ENCODE measurements around the gene NEBL.

Gene NEBL

DNA sequence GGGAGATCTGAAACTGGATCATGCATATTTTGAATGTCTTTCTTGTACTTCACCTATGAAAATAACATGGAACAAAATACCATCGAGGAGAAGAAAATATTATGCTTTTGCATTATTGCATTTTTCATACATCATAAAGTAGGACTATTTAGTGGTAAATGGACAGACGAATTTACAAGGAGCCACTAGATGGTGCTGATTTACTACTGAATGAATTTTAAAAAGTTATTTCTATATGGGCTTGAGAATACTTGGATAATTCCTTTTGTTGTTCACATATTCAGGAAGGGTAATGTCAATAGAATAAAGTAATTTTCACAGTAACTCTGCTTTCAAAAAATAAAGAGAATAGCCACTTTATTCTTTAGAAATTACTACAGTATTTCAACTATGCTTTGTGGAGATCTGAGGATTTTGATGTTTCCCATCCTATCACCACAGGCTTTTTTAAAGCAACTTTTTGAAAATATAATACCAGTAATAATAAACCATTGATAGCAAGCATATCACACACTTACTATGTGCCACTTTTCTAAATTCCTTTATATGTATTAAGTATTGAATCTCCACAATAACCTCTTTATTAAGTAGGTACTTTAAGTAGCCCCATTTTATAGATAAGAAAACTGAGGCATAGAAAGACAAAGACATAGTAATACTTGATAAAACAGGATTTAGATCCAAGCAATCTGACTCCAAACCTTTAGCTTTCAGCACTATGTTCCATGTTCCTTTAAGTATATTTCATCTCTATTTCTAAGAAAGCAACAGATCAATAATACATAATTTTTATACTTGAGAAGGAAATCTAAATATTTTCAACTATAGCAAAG lies 38.6 kb downstream of the NEBL start:
- DNase-seq (ENCODE audit: low spot score) = peak; percentile 76

DNA sequence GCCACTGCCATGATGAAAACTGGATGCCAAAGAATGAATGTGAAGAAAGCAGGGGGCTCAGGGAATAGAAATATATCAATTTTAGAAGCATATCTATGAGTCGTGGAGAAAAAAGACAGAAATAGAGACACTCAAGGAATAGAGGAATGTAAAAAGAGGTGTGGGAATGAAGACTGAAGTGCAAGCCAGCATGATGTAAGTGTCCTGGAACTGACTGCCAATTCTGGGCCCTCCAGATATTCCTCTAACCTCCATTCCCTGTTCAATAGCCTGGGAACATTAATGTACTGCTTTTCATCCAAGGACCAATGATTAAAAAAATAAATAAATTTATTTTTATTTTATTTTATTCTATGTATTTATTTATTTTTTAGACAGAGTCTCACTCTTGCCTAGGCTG lies 40.6 kb downstream of the NEBL start:
- DNase-seq (ENCODE audit: low spot score) = no peak

DNA sequence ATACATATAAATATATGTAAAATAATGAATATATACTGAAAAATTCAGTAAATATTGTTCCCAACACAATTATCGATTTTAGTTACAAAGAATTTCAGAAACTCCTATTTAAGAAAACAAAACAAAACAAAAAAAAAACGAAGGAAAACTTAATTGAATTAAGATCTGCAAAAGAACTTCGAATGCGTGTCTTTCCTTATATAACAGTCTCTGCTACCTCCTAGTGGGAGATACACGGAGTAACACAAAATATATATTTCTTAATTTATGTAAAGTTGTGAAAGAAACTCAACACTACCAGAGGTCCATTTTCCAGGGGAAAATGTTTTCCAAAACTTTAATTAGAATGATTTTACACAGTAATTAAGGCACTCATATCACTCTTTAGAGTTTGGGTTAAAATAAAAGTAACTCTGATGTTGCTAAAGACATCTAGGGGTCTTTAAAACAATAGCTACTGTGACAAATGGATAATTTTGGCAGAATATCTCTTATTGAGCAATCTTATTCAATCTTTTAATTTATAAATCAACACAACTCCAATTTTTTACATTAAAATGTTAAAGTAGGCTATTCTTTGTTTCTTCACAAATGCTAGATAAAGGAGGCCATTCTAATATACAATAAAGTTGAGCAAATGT lies 41.6 kb downstream of the NEBL start:
- no peak for DNase-seq (ENCODE audit: low spot score)

DNA sequence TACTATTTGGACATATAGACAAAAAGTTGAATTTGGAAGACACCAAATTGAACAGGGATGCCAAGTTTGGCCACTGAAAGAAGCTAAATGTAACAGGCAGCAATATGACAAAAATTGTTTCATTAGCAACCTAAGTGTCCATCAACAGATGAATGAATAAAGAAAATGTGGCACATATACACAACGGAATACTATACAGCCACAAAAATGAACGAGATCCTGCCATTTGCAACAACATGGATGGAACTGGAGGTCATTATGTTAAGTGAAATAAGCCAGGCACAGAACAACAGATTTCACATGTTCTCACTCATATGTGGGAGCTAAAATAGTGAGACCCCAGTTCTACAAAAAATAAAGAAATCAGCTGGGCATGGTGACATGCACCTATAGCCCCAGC lies 43.8 kb downstream of the NEBL start:
- no peak for DNase-seq (ENCODE audit: low spot score)

DNA sequence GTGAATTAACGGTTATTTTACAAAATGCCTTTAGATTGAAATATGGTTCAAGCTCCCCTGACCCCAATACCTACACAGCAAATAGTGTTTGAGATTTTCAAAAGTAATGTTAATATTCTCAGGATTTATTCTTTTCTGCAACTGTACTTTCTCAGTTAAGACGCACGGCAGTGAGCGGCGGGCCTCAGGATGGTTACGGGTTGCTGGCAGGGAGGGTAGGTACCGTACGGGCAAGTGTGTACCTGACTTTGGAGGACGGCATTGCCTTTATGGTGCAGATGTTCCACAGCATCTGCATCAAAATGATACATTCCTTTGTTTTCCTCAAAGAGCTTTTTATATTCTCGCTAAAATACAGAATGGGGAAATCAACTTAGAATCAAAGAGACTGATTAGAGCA lies 44.8 kb downstream of the NEBL start:
- DNase-seq (ENCODE audit: low spot score) = no peak

DNA sequence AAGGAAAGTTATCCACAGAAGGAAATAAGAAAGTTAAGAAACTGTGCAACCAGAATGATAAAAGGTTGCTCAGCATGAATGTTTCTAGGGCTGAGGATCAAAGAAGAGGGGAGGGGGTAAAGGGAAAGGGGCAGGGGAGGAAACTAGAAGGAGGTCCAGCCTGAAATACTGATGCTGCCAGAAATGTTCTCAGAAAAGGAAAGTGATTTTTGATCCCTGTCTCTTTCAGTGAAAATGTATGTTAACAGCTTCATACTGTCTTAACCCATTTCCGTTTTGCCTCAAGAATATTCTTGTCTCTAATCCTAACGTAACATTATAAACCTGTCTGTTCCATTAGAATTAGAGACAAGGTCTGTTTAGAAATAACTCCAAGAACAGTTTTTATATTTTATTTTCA lies 49.6 kb downstream of the NEBL start:
- DNase-seq (ENCODE audit: low spot score) = no peak

DNA sequence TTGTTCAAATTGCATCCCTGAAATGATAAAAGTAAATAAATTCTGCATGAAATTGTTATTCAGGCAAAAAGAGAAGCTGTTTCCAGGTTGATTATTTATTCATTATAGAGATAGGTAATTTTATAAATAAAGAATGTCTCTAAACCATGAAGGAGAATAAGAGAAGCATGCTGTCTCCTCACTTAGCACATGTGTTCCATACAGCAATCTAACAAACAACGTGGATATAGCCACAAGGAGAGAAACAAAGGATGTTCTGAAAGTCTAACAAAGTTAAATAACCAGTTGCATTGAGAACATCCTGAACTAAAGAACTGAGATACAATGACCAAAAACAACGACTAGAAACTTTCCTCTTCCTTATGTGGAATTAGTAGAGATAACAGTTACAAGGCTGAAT lies 50.8 kb downstream of the NEBL start:
- no peak for DNase-seq (ENCODE audit: low spot score)

DNA sequence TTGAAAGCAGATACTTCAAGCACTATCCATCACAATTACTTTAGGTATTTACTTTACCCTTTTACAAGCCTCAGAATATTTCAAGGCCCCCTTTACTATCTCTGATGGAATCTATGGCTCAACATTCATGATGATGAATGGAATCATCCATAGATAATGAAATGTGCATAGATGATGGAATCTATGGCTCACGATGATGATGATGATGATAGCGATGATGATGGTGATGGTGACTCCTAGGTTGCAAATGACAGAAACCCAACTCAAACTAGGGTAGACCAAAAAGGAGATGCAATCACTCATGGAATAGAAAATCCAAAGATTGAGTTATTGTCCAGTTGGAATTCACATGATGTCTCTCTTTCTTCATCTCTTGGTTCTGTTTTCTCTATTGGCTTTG lies 55.7 kb downstream of the NEBL start:
- DNase-seq (ENCODE audit: low spot score) = no peak

DNA sequence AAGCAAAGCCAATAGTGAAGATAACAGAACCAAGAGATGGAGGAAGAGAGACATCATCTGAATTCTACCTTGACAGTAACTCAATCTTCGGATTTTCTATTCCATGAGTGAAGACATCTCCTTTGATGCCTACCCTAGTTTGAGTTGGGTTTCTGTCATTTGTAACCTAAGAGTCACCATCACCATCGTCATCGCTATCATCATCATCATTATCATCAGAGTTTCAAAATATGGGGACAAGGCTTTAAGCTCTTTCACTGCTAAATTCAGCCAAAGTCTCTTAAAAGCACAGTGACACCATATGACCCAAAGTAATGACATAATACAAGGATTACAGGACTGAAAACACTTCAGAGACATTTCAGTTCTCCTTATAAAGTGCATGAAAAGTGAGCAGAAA lies 57.2 kb downstream of the NEBL start:
- no peak for DNase-seq (ENCODE audit: low spot score)

DNA sequence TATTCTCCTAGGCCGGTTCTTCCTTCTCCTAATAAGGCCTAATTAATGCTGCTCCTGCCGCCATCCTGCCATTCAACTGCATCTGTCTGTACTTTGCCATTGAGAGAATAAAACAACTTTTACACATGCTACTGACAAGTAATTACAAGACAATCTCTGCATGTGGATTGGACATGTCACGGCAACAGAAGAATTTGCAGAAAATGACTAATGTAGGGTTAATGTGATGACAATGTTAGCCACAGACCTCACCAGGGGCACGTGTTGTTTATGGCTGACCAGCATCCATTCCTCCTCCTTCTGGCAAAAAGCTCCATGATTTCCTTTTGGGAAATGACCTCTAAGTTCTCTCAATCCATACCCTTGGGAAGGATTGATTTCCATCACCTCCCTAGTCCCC lies 58.0 kb downstream of the NEBL start:
- DNase-seq (ENCODE audit: low spot score) = no peak

DNA sequence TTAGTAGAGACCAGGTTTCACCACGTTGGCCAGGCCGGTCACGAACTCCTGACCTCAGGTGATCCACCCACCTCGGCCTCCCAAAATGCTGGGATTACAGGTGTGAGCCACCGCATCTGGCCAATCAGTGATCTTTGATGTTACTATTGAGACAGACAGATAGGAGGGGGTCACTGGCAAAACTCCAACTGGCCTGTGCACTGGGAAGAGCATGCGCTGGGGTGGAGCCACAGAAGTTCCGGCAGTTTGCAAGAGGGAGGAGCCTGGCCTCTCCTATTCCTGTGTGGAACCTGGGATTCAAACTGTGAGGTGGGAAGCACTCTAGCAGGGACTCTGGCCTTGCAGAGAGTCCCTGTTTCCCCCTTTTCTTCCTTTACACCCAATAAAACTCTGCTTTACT lies 60.7 kb downstream of the NEBL start:
- no peak for DNase-seq (ENCODE audit: low spot score)

DNA sequence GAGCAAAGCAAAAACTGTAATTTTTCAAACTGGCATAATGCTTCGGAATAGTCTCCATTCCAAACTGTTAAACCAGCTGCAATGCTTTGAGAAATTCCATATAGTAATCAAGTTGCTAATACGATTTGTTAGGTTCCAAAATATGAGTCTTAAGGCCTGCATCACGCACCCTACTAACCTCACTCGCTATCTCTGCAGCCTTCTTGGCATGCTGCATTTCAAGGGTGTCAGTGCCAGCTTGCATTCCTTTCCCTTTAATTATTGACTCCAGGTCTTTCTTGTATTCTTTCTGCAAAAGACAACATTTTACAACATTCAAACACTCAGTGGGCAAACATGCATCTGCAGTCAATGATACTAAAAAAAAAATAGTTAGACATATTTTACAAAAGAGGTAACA lies 61.8 kb downstream of the NEBL start:
- DNase-seq (ENCODE audit: low spot score) = no peak

DNA sequence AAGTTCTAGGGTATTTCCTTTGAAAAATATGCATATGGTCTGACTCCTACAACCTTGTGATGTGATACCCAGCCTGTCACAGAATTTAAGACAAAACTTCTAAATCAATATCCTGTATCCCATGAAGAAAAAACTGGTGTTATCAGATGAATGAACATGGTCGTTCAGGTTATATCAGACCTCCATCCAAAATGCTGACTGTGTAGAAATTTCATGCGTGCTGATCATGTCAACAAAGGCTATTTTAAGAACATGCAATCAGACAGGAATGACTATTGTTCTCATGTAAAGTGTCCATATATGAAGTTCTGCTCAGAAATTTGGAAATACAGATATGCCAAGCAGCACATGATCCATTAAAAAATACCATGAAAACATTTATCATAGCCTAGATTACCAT lies 62.3 kb downstream of the NEBL start:
- DNase-seq (ENCODE audit: low spot score) = no peak

DNA sequence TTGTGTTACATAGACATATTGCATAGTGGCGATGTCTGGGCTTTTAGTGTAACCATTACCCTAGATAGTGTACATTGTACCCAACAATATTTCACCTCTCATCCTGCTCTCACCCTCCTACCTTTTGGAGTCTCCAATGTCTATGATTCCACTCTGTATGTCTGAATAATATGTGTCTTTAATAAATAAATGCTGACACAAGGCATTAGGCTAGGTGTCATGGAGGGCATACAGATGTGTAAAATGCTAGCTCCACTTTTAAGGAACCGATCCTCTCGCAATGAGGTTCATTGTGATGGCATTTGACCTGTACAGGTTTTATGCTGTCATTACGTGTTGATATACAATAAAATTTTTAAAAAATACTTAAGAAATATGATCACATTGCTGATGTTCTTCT lies 74.3 kb downstream of the NEBL start:
- DNase-seq (ENCODE audit: low spot score) = no peak

DNA sequence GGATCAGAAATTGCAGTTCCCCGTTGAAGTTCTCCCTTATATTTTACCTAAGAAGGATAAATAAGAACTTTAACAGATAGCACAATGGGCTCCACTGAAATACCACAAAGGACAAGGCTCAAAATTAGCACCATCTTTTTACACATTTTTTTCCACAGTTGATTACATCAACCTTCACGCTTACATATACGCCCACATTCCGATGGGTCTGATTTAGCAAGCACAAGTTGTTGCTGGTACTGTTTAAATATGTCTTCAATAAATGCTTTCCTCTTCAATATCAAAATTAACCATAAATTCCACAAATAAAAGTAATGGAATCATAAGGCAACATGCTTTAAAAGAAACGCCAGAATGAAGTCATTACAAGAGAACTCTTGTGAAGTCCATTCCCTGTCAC lies 79.5 kb downstream of the NEBL start:
- DNase-seq (ENCODE audit: low spot score) = no peak

DNA sequence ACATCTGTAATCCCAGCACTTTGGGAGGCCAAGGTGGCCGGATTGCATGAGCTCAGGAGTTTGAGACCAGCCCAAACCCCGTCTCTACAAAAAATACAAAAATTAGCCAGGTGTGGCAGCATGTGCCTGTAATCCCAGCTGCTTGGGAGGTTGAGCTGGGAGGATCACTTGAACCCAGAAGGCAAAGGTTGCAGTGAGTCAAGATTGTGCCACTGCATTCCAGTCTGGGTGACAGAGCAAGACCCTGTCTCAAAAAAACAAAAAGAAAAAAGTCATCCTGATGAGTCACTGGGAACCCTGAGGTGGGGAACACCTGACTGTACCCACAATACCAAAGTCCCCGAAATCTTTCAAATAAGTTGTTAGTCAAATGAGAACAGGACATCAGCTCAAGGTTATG lies 80.0 kb downstream of the NEBL start:
- DNase-seq (ENCODE audit: low spot score) = no peak

DNA sequence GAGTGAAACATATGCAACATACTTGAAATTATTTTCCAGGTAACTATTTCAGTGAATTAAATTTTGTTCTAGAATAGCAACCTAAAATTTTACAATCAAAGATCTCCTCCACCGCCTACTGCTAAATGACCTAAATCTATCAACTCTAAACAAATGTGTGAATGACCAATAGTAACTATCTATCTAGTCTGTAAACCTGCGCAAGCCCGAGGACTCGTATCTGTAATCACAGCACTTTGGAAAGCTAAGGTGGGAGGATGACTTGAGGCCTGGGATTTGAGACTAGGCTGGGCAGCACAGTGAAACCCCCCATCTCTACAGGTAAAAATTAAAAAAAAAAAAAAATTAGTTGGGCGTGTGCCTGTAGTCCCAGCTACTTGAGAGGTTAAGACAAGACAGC lies 83.0 kb downstream of the NEBL start:
- peak; percentile 67 for DNase-seq (ENCODE audit: low spot score)

DNA sequence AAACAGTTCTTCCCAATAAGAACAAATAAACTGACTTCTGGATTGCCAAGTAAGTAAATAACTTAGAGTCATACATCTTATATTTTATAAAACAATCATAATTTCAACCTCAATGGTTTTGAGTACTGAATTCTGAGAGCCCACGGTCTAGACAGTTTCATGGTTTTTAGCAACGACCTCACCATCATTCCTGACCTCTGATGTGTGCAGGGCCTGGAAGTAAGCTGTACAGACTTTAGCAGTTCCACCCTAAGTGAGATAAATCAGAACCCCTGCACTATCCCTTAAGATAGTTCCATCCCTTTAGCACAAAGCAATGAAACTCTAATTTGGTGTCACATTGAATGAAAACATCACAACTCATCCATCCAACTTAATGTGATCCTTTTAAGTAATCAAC lies 86.0 kb downstream of the NEBL start:
- DNase-seq (ENCODE audit: low spot score) = no peak

DNA sequence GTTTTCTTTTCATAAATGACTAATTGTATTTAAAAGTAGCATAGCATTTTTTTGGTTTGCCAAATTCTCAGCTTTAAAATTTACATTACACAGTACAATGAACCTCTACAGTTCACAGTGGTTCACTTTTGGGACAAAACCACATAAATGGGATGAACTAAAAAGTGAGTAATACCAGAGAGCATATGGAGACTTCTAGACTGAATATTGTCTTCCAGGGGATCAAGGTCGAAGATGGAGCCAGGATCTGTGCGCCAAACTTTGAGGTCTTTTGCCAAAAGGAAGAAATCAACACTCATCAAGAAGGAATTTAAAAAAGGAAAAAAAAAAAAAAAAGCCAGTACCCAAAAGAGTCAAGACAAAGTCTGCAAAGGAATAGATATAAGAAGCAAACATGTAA lies 87.5 kb downstream of the NEBL start:
- DNase-seq (ENCODE audit: low spot score) = no peak

DNA sequence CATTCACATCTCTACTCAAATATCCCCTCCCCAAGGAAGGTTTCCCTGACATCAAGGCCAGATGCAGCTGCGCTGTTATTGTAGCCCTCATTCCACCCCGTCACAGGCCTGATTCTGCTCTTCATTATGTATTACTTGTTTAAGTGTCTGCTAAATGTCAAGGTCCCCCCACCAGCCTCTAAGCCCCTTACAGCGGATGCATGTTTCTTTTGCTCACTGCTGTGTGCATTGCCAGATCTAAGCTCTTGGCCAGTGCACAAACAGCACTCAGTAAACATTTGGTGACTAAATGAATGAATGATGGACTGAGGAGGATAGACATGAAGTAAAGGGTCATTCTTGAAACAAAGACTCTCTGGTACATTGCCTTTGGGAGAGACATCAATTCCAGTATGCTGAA lies 90.6 kb downstream of the NEBL start:
- DNase-seq (ENCODE audit: low spot score) = no peak

DNA sequence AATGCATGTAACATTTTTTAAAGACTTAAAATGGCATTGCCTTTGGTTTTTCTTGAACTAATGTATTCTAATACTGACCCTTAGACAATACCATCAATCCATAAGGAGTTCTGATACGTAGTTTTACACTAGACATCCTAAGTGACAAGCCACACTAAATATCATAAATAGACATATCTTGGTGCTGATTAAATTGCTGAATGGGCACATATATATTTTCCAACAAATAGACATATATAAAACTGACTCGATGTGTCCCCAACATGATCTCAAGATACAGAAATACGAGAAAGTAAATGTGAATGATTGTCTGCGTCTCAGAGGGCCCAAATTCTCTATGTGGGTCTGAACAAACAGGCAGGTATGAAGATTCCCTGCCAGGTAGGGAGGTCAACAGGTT lies 99.8 kb downstream of the NEBL start:
- DNase-seq (ENCODE audit: low spot score) = no peak

DNA sequence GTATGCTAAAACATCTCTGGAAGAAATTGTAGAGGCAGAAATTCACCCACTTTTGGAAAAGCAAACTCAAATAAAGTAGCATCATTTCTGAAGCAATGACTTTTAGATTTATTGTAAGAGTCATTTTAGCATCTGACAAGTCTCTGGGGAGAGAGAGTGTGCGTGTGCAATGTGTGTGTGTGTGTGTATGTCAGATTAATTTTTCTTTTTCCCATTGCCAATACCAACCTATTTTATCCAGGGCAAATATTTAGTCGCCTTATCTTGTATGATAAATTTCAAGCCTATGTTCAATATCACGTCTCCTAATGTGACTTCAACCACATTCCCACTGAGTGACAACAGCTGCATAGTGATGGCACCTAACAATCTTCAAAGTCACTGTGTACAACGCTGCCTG lies 101.7 kb downstream of the NEBL start:
- no peak for DNase-seq (ENCODE audit: low spot score)

DNA sequence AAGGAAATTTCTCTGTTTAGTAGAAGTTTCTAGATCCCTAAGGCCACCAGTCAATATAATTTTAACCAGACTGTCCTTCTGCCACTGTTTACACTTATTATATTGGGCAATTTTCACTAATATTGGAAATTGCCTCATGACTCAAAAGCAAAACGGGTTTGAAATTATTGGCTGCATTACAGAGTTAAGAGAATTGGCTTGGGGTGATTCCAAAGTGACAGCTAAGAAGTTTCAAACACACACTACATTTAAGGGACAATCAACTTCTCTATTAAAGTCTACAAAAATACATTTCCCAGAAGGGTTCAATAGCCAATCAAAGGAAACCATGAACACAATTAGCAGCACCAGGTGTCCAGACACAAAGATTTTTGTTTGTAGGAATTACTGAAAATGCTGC lies 111.9 kb downstream of the NEBL start:
- DNase-seq (ENCODE audit: low spot score) = no peak
